ENCODE measurements around the gene PIEZO2.

Gene PIEZO2

DNA sequence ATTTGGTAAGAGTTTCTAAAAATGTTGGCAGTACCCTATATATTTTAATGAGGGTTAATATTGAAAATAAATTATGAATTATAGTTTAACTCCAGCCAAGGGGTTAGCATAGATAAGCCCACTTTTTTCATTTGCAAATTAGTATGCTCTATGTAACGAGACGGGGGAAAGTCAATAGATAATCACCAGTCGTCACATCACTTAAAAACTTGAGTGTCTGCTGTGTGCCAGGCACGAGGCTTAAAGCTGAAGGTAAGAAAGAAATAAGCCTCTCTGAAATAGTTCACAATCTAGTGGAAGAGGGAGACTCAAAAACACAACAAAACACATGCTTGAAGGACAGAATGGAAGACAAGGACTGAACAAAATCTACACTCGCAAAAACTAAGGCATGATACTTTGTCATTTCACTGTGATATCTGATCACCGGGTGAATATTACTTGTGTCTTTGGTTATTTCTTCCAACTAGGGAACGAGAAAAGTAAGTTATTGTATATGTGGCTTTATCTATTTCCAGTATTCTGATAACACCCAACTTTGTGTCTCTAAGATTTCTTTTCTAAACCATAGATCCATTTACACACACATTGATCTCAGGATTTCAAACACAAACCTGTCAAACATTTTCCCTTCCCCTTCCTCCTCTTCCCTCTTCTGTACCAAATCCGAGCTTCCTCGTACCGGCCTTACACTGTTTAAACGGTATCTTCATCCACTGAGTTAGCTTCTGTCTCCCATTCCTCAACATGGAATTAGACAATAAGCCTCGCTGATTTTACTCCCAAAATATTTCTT lies 199.1 kb downstream of the PIEZO2 start:
- H3K27ac ChIP-seq, result no peak overlapping the region
- ChIA-PET POLR2A (ENCODE audit: low non-redundant PET) (no interaction called here), CTCF (interaction anchor here (0.6 kb wide), 2 partner anchors 35 to 39 kb away, joined by 3 to 4 read pairs; no protein-coding TSS in a partner anchor)
- TF ChIP-seq CTCF (conservative IDR thresholded peaks at IDR 0.05; ENCODE audit: low read depth), result no peak
- no peak for DNase-seq (ENCODE audit: low spot score)

- no peak for TF ChIP-seq CTCF (conservative IDR thresholded peaks at IDR 0.05; ENCODE audit: low read depth)
- H3K27ac ChIP-seq, result no peak overlapping the region
- CTCF ChIA-PET, result no interaction called here
- no peak for DNase-seq (ENCODE audit: low spot score)
- POLR2A ChIA-PET (ENCODE audit: low non-redundant PET), result no interaction called here
Measured at GRCh38 chr18:10949655-10950054, 199.7 kb downstream of the PIEZO2 start.

DNA sequence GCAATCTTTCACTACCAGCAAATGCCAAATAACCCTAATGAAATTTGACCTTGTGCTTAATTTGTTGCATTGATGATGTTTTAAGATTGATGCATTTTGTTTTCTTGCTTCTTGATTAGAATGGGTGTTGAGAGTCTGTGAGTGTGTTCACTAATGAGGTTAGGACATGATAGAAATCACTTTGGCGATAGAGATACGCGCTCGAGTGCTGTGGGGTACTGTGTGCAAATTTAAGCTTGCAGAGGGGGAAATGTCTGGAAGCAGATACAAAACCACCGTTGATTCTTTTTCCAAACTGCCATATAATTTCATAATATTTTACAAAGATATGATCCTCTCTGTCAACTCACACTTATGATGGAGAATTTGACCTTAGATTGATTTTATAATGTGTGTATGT lies 200.9 kb downstream of the PIEZO2 start:
- TF ChIP-seq CTCF (conservative IDR thresholded peaks at IDR 0.05; ENCODE audit: low read depth), result no peak
- POLR2A ChIA-PET (ENCODE audit: low non-redundant PET), result no interaction called here
- no peak for DNase-seq (ENCODE audit: low spot score)
- no peak overlapping the region for H3K27ac ChIP-seq
- CTCF ChIA-PET, result no interaction called here

- H3K27ac ChIP-seq, result no peak overlapping the region
- no peak for TF ChIP-seq CTCF (conservative IDR thresholded peaks at IDR 0.05; ENCODE audit: low read depth)
- DNase-seq (ENCODE audit: low spot score), result no peak
- ChIA-PET CTCF (no interaction called here), POLR2A (ENCODE audit: low non-redundant PET) (no interaction called here)
Measured at GRCh38 chr18:10946058-10946457, 203.3 kb downstream of the PIEZO2 start.

GRCh38 chr18:10942998-10943397 lies 206.4 kb downstream of the PIEZO2 start:
- POLR2A ChIA-PET (ENCODE audit: low non-redundant PET), result no interaction called here
- no peak for TF ChIP-seq CTCF (conservative IDR thresholded peaks at IDR 0.05; ENCODE audit: low read depth)
- CTCF ChIA-PET, result no interaction called here
- no peak for DNase-seq (ENCODE audit: low spot score)
- no peak overlapping the region for H3K27ac ChIP-seq

- no peak overlapping the region for H3K27ac ChIP-seq
- ChIA-PET POLR2A (ENCODE audit: low non-redundant PET) (no interaction called here), CTCF (interaction anchor here (0.6 kb wide), 1 partner anchor 32 kb away, joined by 3 read pairs; no protein-coding TSS in a partner anchor)
- TF ChIP-seq CTCF (conservative IDR thresholded peaks at IDR 0.05; ENCODE audit: low read depth), result no peak
- DNase-seq (ENCODE audit: low spot score), result no peak
Measured at GRCh38 chr18:10939822-10940221, 209.5 kb downstream of the PIEZO2 start.
